Esophagus mucosa (tissue), 1 donor: ENCODE results near the gene SLC25A30. TPM values are rescaled to one million over a fixed set of nuclear protein-coding genes. Genes with fewer than 3 reads are reported as not detected.

Source experiments
- ATAC-seq: fragments of 200-7000 bp; cut with Tn5 transposase; one replicate; pipeline ENCODE4 v1.9.1; 2020
- total RNA-seq: library from RNA; stranded (reverse); gene quantifications from one replicate; pipeline ENCODE4 v1.2.4, GENCODE V29; 2023
- donor health status: DM: yes; HTN: yes; CAD: no.

Gene SLC25A30
- total RNA-seq = 7.3 TPM

- ATAC-seq = peak; percentile 91
These were observed at the start of gene SLC25A30 for GRCh38 chr13:45417790-45418534. TSS of gene SLC25A30 (minus strand) at chr13:45418373. CDS start at chr13:45411425, 6,948 bp downstream.

- ATAC-seq = no peak
These were observed 48.2 kb upstream of the SLC25A30 start for GRCh38 chr13:45466359-45466758.

- peak; percentile 98 for ATAC-seq
These were observed 46.7 kb upstream of the SLC25A30 start, which contains the start of gene COG3 for GRCh38 chr13:45464687-45465453. TSS of gene COG3 (plus strand) at chr13:45464939. CDS start at chr13:45465037, 98 bp downstream.

- ATAC-seq = no peak
These were observed 46.0 kb upstream of the SLC25A30 start for GRCh38 chr13:45464141-45464686.

GRCh38 chr13:45456196-45456972 lies 38.2 kb upstream of the SLC25A30 start:
- peak; percentile 93 for ATAC-seq

- ATAC-seq = no peak
These were observed 36.0 kb upstream of the SLC25A30 start for GRCh38 chr13:45454204-45454603.

- no peak for ATAC-seq
These were observed 33.1 kb upstream of the SLC25A30 start for GRCh38 chr13:45451282-45451681.

- no peak for ATAC-seq
These were observed 30.9 kb upstream of the SLC25A30 start for GRCh38 chr13:45448965-45449559.

- ATAC-seq = no peak
These were observed 29.0 kb upstream of the SLC25A30 start for GRCh38 chr13:45447050-45447661.

- peak; percentile 69 for ATAC-seq
These were observed 28.0 kb upstream of the SLC25A30 start for GRCh38 chr13:45446181-45446580.

- no peak for ATAC-seq
These were observed 26.9 kb upstream of the SLC25A30 start for GRCh38 chr13:45445053-45445452.

GRCh38 chr13:45441633-45442032 lies 23.5 kb upstream of the SLC25A30 start:
- peak; percentile 38 for ATAC-seq

- no peak for ATAC-seq
These were observed 21.7 kb upstream of the SLC25A30 start for GRCh38 chr13:45439781-45440462.

GRCh38 chr13:45439008-45439407 lies 20.8 kb upstream of the SLC25A30 start:
- ATAC-seq = no peak

- ATAC-seq = no peak
These were observed 19.8 kb upstream of the SLC25A30 start for GRCh38 chr13:45437947-45438346.

GRCh38 chr13:45436953-45437352 lies 18.8 kb upstream of the SLC25A30 start:
- ATAC-seq = no peak

- ATAC-seq = no peak
These were observed 18.2 kb upstream of the SLC25A30 start for GRCh38 chr13:45436332-45436731.

- ATAC-seq = no peak
These were observed 16.6 kb upstream of the SLC25A30 start for GRCh38 chr13:45434556-45435371.

- no peak for ATAC-seq
These were observed 15.2 kb upstream of the SLC25A30 start for GRCh38 chr13:45433381-45433790.

- no peak for ATAC-seq
These were observed 14.7 kb upstream of the SLC25A30 start for GRCh38 chr13:45432737-45433380.
